Endothelial cell (in vitro differentiated cells): ENCODE data around the gene SPG11. TPM values are rescaled to one million over a fixed set of nuclear protein-coding genes. Genes with fewer than 3 reads are reported as not detected.
"Not testable (repeated sequence)": the region's sequence is repeated elsewhere in the genome, so short reads cannot be mapped to it uniquely, and the experiment has no call there.

ENCODE experiments used
- DNase-seq: peaks from one replicate; pipeline ENCODE4 v3.0.0; 2021; ENCODE audit warnings: low spot score
- H3K27ac Mint-ChIP-seq: one replicate; pipeline ENCODE4 v1.8.0; 2021; ENCODE audit warnings: mixed read lengths, inconsistent platforms; ENCODE audit not compliant: unreplicated experiment
- H3K27me3 Mint-ChIP-seq: one replicate; pipeline ENCODE4 v1.8.0; 2021; ENCODE audit warnings: mild to moderate bottlenecking, moderate library complexity, mixed read lengths, inconsistent platforms; ENCODE audit not compliant: unreplicated experiment
- H3K36me3 Mint-ChIP-seq: one replicate; pipeline ENCODE4 v1.8.0; 2021; ENCODE audit warnings: mild to moderate bottlenecking, low read depth, mixed read lengths, inconsistent platforms; ENCODE audit not compliant: unreplicated experiment
- H3K4me1 Mint-ChIP-seq: one replicate; pipeline ENCODE4 v1.8.0; 2021; ENCODE audit warnings: mild to moderate bottlenecking, mixed read lengths, inconsistent platforms; ENCODE audit not compliant: unreplicated experiment
- H3K4me3 Mint-ChIP-seq: one replicate; pipeline ENCODE4 v1.8.0; 2021; ENCODE audit warnings: mild to moderate bottlenecking, mixed read lengths, inconsistent platforms; ENCODE audit not compliant: unreplicated experiment
- H3K9me3 Mint-ChIP-seq: one replicate; pipeline ENCODE4 v1.8.0; 2021; ENCODE audit warnings: mixed read lengths, inconsistent platforms; ENCODE audit not compliant: unreplicated experiment
- CTCF ChIP-seq: fragments of 200-600 bp; sonication (generic); IDR thresholded peaks from one replicate; pipeline ENCODE4 v1.5.0; 2021; ENCODE audit warnings: antibody characterized with exemption; ENCODE audit not compliant: unreplicated experiment
- total RNA-seq: library from RNA; stranded (reverse); fragmentation: NEBNext Ultra II Directional; extraction: Animal tissue kit (Norgen Biotek cat#: 25700); gene quantifications from one replicate; pipeline ENCODE4 v1.2.1, GENCODE V29; 2021; ENCODE audit not compliant: unreplicated experiment

The SPG11 gene
- total RNA-seq, 1 donor from 2014 or later, result 37.1 TPM

- H3K4me3 Mint-ChIP-seq, result no peak overlapping the region
- peaks cover 3% of the 10 kb centered on the region for H3K27me3 Mint-ChIP-seq
- peaks cover 39% of the 10 kb centered on the region for H3K36me3 Mint-ChIP-seq
These were observed 95.1 kb downstream of the SPG11 start for GRCh38 chr15:44568338-44568737.

GRCh38 chr15:44566155-44566540 lies 97.3 kb downstream of the SPG11 start:
- Mint-ChIP-seq H3K27ac (no peak overlapping the region), H3K36me3 (peaks cover 44% of the 10 kb centered on the region), H3K9me3 (no peaks in the 10 kb centered on the region), H3K4me3 (peak overlapping the region; percentile 73), H3K4me1 (peaks cover 2% of the 10 kb centered on the region), H3K27me3 (peaks cover 3% of the 10 kb centered on the region)
- TF ChIP-seq CTCF, result no peak
- DNase-seq, result no peak

More at GRCh38 chr15:44568338-44568737, 95.1 kb downstream of the SPG11 start:
- Mint-ChIP-seq H3K9me3 (no peaks in the 10 kb centered on the region), H3K27ac (no peak overlapping the region), H3K4me1 (peaks cover 2% of the 10 kb centered on the region)
- no peak for DNase-seq
- no peak for TF ChIP-seq CTCF

GRCh38 chr15:44565387-44566154 lies 97.9 kb downstream of the SPG11 start:
- no peak for DNase-seq
- H3K9me3 Mint-ChIP-seq, result no peaks in the 10 kb centered on the region
- no peak overlapping the region for H3K27ac Mint-ChIP-seq
- H3K4me3 Mint-ChIP-seq, result peak overlapping the region; percentile 68
- peaks cover 3% of the 10 kb centered on the region for H3K27me3 Mint-ChIP-seq
- peaks cover 50% of the 10 kb centered on the region for H3K36me3 Mint-ChIP-seq
- peaks cover 2% of the 10 kb centered on the region for H3K4me1 Mint-ChIP-seq
- TF ChIP-seq CTCF, result no peak

GRCh38 chr15:44560926-44561325 lies 102.5 kb downstream of the SPG11 start:
- not testable (repeated sequence) for H3K9me3 Mint-ChIP-seq

GRCh38 chr15:44554934-44555723 lies 108.3 kb downstream of the SPG11 start:
- Mint-ChIP-seq H3K4me1 (peaks cover 8% of the 10 kb centered on the region), H3K4me3 (no peak overlapping the region), H3K9me3 (no peaks in the 10 kb centered on the region), H3K36me3 (peaks cover 27% of the 10 kb centered on the region), H3K27ac (no peak overlapping the region), H3K27me3 (no peaks in the 10 kb centered on the region)
- TF ChIP-seq CTCF, result no peak
- DNase-seq, result no peak

More at GRCh38 chr15:44560926-44561325, 102.5 kb downstream of the SPG11 start:
- H3K27me3 Mint-ChIP-seq, H3K27ac Mint-ChIP-seq, H3K4me1 Mint-ChIP-seq, DNase-seq, H3K4me3 Mint-ChIP-seq: not testable (repeated sequence)
- peaks cover 55% of the 10 kb centered on the region for H3K36me3 Mint-ChIP-seq
